KMS-11 (cell line): ENCODE results near the gene KLHL3.

ENCODE experiments used
- H2AFZ ChIP-seq: fragments of 200-600 bp; sonication (generic); 2 replicates; pipeline ENCODE4 v1.6.1; 2016; ENCODE audit warnings: antibody characterized with exemption, mixed run types, low read depth
- H3K27ac ChIP-seq: fragments of 200-600 bp; sonication (generic); 2 replicates; pipeline ENCODE4 v1.6.1; 2016; ENCODE audit warnings: mild to moderate bottlenecking, mixed run types
- H3K27me3 ChIP-seq: fragments of 200-600 bp; sonication (generic); 2 replicates; pipeline ENCODE4 v1.6.1; 2017; ENCODE audit warnings: mild to moderate bottlenecking, low read depth, mixed run types, moderate library complexity; ENCODE audit not compliant: insufficient read depth
- H3K36me3 ChIP-seq: fragments of 200-600 bp; sonication (generic); 2 replicates; pipeline ENCODE4 v1.6.1; 2017; ENCODE audit warnings: mild to moderate bottlenecking, mixed run types; ENCODE audit not compliant: insufficient read depth
- H3K4me1 ChIP-seq: fragments of 200-600 bp; sonication (generic); 2 replicates; pipeline ENCODE4 v1.6.1; 2016; ENCODE audit warnings: mild to moderate bottlenecking, low read depth, mixed run types; ENCODE audit not compliant: poor library complexity, severe bottlenecking
- H3K4me2 ChIP-seq: fragments of 200-600 bp; sonication (generic); 2 replicates; pipeline ENCODE4 v1.7.0; 2016; ENCODE audit warnings: mild to moderate bottlenecking, mixed run types
- H3K4me3 ChIP-seq: fragments of 200-600 bp; sonication (generic); IDR thresholded peaks from 2 replicates; pipeline ENCODE4 v1.6.1; 2017; ENCODE audit warnings: low read depth, low read length, mixed read lengths; ENCODE audit not compliant: insufficient read depth
- H3K79me2 ChIP-seq: fragments of 200-600 bp; sonication (generic); 2 replicates; pipeline ENCODE4 v1.6.1; 2016; ENCODE audit warnings: low read depth, mixed run types; ENCODE audit not compliant: insufficient read depth
- H3K9ac ChIP-seq: fragments of 200-600 bp; sonication (generic); 2 replicates; pipeline ENCODE4 v1.6.1; 2016; ENCODE audit warnings: mild to moderate bottlenecking, mixed run types
- H4K20me1 ChIP-seq: fragments of 200-600 bp; sonication (generic); 2 replicates; pipeline ENCODE4 v1.6.1; 2016; ENCODE audit warnings: mild to moderate bottlenecking, mixed run types; ENCODE audit not compliant: insufficient read depth
- CTCF ChIP-seq: fragments of 200-600 bp; sonication (generic); conservative IDR thresholded peaks from 2 replicates; pipeline ENCODE4 v1.6.1; 2017; ENCODE audit warnings: low read depth, mild to moderate bottlenecking, antibody characterized with exemption, low read length, moderate library complexity, mixed read lengths

Gene KLHL3

DNA sequence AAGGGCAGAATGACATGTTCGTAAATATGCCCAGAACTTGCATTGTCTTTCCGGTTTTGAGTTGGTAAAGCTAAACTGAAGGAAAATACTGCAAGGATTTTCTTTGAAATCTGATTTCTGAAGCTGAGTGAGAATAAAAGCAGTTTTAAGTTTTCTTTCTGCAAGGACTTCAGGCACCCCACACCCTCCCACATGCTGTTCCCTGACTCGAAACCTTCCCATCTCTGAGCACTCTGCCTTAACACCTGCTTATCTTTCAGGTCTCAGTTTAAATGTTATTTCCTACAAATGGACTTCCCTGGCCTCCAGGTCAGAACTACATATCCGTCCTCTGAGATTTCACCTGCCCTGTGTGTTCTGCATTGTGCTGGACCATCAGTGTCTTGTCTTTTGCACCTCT is 93.8 kb downstream of the KLHL3 start:
- no peaks in the 10 kb centered on the region for H3K36me3 ChIP-seq
- TF ChIP-seq CTCF: no peak
- H3K9ac ChIP-seq: no peak overlapping the region
- H3K4me2 ChIP-seq: no peak overlapping the region
- H3K4me1 ChIP-seq: no peaks in the 10 kb centered on the region
- no peaks in the 10 kb centered on the region for H3K27me3 ChIP-seq
- H3K4me3 ChIP-seq: no peak overlapping the region
- H4K20me1 ChIP-seq: no peaks in the 10 kb centered on the region
- no peak overlapping the region for H2AFZ ChIP-seq
- H3K79me2 ChIP-seq: no peaks in the 10 kb centered on the region
- no peak overlapping the region for H3K27ac ChIP-seq

- no peak overlapping the region for H3K4me2 ChIP-seq
- H3K27me3 ChIP-seq: no peaks in the 10 kb centered on the region
- no peak overlapping the region for H3K9ac ChIP-seq
- no peak overlapping the region for H2AFZ ChIP-seq
- no peaks in the 10 kb centered on the region for H3K36me3 ChIP-seq
- no peak overlapping the region for H3K4me3 ChIP-seq
- no peaks in the 10 kb centered on the region for H3K79me2 ChIP-seq
- H4K20me1 ChIP-seq: no peaks in the 10 kb centered on the region
- H3K4me1 ChIP-seq: no peaks in the 10 kb centered on the region
- TF ChIP-seq CTCF: no peak
- H3K27ac ChIP-seq: no peak overlapping the region
Measured at GRCh38 chr5:137641148-137641547, 94.7 kb downstream of the KLHL3 start.

DNA sequence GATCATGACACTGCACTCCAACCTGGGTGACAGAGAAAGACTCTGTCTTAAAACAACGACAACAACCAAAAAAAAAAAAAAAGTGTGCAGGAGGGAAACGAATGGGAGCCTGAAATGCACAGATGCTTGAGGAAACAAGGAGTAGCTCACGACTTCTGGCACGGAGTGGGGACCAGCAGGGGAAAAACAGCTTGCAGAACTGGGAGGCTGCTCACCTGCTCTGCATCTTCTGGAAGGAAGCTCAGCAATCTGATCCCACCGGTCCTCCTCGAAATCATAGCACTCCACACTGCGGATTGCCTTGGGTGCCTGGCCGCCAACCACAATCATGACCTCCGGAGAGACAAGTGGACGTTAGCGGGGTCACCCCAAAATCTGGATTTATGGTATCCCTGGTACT is 96.2 kb downstream of the KLHL3 start:
- TF ChIP-seq CTCF: no peak
- H3K4me3 ChIP-seq: no peak overlapping the region
- no peaks in the 10 kb centered on the region for H4K20me1 ChIP-seq
- no peak overlapping the region for H3K4me2 ChIP-seq
- no peak overlapping the region for H2AFZ ChIP-seq
- no peak overlapping the region for H3K27ac ChIP-seq
- H3K27me3 ChIP-seq: no peaks in the 10 kb centered on the region
- H3K4me1 ChIP-seq: no peaks in the 10 kb centered on the region
- H3K79me2 ChIP-seq: no peaks in the 10 kb centered on the region
- H3K36me3 ChIP-seq: no peaks in the 10 kb centered on the region
- H3K9ac ChIP-seq: no peak overlapping the region

DNA sequence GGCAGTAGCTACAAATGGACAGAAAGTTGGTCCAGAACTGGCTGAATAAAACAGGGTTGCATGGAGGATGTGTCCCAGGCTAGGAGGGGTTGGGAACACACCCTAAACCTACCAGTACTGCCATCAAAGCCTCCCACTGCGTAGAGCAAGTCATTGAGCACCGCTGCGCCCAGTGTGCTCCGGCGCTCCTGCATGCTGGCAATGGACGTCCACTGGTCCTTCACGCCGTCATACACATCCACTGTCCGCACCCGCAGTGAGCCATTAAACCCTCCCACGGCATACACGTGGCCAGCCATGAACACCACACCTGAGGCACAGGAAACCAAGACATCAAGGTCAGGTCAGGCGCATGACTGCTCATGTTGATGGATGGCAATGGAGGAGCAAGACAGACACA is 97.0 kb downstream of the KLHL3 start:
- Histone ChIP-seq H3K27me3 (no peaks in the 10 kb centered on the region), H3K4me2 (no peak overlapping the region), H2AFZ (no peak overlapping the region), H3K4me1 (no peaks in the 10 kb centered on the region), H3K36me3 (no peaks in the 10 kb centered on the region), H3K4me3 (no peak overlapping the region), H4K20me1 (no peaks in the 10 kb centered on the region), H3K27ac (no peak overlapping the region), H3K9ac (no peak overlapping the region), H3K79me2 (no peaks in the 10 kb centered on the region)
- no peak for TF ChIP-seq CTCF
